Lower leg skin (tissue), 4 donors: ENCODE data around the gene ESYT2. TPM values are rescaled to one million over a fixed set of nuclear protein-coding genes. Genes with fewer than 3 reads are reported as not detected.

Experiments used
- DNase-seq, 2 donors: peaks; one replicate each; pipeline ENCODE4 v3.0.0-alpha.2; 2019; ENCODE audit warnings: low spot score in 2 of 2
- H3K4me3 ChIP-seq: fragments of 200-600 bp; sonication (generic); 2 replicates; pipeline ENCODE4 v1.5.1; 2017; ENCODE audit warnings: mild to moderate bottlenecking, low read depth; ENCODE audit not compliant: poor library complexity, severe bottlenecking
- POLR2A ChIP-seq, 2 donors: fragments of 450-650 bp; IDR thresholded peaks; one replicate each; pipeline ENCODE4 v1.6.1; 2016 to 2017; ENCODE audit warnings: antibody characterized with exemption in 2 of 2, mild to moderate bottlenecking in 1 of 2, moderate library complexity in 1 of 2
- WGBS, 2 donors: methylation state at CpG; one replicate each; pipeline ENCODE4 v1.1.5; 2018; 5-methylcytosine and 5-hydroxymethylcytosine counted together
- intact Hi-C: fragments of 100-400 bp; cut with DNase I; formaldehyde crosslinking; loops from one replicate; pipeline ENCODE4 v1.15.0; 2023; ENCODE audit warnings: low total_unique reads
- total RNA-seq, 4 donors: library from RNA; depleted of rRNA; stranded (reverse); fragments of >200 nt; gene quantifications; one replicate each; pipeline ENCODE4 v1.1.0, GENCODE V29; 2016
- TF ChIP-seq, protein P1 (sequence below), 3 donors: fragments of 450-650 bp; IDR thresholded peaks; one replicate each; pipeline ENCODE4 v1.5.1; 2016; ENCODE audit warnings: antibody characterized with exemption in 3 of 3, mild to moderate bottlenecking in 3 of 3, moderate library complexity in 2 of 3

ESYT2 gene
- total RNA-seq, 4 donors from 2014 or later = 75.5 to 101 (median 78.0) TPM

DNA sequence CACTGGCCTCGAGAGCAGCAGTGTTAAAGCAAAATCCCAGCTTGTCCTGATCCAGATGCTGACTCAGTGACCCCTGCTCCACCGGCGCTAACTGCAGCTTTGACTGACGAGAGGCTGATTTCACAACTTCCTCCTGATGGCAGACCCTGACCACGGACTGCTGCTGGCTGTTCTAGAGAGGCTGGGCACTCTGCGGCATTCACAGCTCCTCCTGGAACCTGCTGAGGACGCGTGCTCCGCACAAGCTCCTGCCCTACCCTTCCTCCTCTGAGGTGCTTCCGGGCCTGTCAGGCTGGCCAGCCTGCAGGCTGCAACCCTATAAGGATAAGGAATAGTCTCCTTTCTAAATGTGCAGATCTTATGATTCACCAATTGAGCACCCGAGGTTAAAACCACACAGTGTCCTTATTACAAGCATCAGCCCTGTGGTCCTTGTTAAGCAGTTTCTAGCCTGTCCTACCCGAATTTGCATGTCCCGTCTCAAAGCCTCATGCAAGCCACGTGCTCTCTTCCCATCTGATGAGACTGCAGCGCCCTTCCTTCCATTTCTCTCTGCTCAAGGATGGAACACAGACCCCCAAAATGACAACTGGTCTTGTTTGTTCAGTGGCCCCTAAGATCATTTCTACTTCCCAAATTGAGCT lies 89.2 kb downstream of the ESYT2 start:
- no peak overlapping the region for H3K4me3 ChIP-seq
- DNase-seq = peak in 1 of 2 donors; percentile 78
- intact Hi-C loops = no loop called here
- TF ChIP-seq, protein P1, sequence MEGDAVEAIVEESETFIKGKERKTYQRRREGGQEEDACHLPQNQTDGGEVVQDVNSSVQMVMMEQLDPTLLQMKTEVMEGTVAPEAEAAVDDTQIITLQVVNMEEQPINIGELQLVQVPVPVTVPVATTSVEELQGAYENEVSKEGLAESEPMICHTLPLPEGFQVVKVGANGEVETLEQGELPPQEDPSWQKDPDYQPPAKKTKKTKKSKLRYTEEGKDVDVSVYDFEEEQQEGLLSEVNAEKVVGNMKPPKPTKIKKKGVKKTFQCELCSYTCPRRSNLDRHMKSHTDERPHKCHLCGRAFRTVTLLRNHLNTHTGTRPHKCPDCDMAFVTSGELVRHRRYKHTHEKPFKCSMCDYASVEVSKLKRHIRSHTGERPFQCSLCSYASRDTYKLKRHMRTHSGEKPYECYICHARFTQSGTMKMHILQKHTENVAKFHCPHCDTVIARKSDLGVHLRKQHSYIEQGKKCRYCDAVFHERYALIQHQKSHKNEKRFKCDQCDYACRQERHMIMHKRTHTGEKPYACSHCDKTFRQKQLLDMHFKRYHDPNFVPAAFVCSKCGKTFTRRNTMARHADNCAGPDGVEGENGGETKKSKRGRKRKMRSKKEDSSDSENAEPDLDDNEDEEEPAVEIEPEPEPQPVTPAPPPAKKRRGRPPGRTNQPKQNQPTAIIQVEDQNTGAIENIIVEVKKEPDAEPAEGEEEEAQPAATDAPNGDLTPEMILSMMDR (IDR thresholded peaks at IDR 0.05) = no peak
- TF ChIP-seq POLR2A (IDR thresholded peaks at IDR 0.05) = no peak
- WGBS, 2 donors = 74 to 79% methylated on average over 15 of the region's 15 CpGs

DNA sequence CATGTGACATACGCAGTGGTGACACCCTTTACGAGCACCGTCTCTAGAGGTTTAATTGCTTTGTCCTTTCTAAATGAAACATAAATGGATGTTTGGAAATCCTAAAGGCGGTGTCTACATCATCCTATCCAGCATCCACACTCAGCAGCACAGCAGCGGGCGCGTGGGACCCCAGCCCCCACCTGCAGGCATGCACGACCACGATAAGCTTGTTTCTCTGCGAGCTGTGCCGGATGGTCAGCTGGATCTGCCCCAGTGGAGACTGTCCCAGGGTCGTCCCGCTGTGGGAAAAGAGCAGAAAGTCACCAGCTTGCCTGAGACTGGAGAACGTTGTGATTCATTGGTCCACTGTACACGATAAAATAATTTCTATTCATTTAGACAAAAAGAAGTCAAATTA lies 90.5 kb downstream of the ESYT2 start:
- intact Hi-C loops = no loop called here
- no peak overlapping the region for H3K4me3 ChIP-seq
- DNase-seq = peak in 1 of 2 donors; percentile 50
- TF ChIP-seq, protein P1 (IDR thresholded peaks at IDR 0.05) = no peak
- TF ChIP-seq POLR2A (IDR thresholded peaks at IDR 0.05) = no peak
- WGBS, 2 donors = 84 to 97% methylated on average over 15 of the region's 15 CpGs

DNA sequence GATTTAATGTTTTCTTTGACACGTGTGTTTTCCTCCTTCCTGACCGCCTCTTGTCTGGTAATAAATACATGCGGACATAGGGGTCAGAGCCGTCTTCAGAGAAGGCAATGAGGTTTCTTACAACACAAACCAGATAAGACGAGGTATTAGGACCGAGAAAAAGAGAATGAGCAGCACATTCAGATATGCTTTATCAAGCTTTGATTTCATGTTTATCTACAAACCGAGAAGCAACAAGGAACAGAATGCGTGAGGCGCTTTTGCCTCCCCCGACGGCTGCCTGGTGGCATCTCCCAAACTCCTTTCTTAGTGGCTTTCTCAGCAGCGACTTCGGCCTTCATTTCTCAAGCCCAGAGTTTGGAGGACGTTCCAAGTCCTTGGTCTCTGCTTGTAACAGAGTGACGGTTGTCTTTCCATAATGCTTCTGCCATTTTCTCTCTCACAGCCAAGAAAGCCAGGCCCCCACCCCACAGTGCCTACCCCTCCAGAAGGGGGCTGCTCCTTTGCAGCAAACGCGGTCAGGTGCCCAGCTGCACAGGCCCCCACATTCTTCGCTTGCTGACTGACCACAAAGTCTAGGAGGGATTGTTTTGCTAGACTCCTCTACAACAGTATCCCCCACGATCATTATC lies 92.1 kb downstream of the ESYT2 start:
- DNase-seq = peak in 1 of 2 donors; percentile 77
- 93 to 94% methylated on average over 19 of the region's 19 CpGs for WGBS, 2 donors
- no peak overlapping the region for H3K4me3 ChIP-seq
- intact Hi-C loops = no loop called here
- TF ChIP-seq, protein P1 (IDR thresholded peaks at IDR 0.05) = no peak
- no peak for TF ChIP-seq POLR2A (IDR thresholded peaks at IDR 0.05)

DNA sequence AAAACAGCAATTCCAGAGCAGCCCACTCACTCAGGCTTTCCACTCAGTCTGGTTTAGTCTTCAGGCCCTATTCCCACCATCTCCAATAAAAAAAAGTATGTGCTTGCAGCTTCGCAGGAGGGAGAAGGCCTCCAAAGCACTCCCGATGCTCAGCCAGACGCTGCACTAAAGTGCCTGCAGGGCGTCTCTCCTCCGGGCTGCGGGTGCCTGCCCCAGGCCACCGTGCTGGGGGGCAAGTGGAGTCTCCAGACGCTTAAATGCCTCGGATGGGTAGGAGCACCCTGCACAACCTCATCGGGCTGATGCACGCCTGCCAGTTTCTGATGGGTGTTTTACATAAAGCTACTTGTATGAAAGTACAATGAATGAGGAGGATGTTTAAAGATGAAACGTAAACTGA lies 93.4 kb downstream of the ESYT2 start:
- intact Hi-C loops = no loop called here
- TF ChIP-seq POLR2A (IDR thresholded peaks at IDR 0.05) = no peak
- TF ChIP-seq, protein P1 (IDR thresholded peaks at IDR 0.05) = no peak
- H3K4me3 ChIP-seq = no peak overlapping the region
- peak in 1 of 2 donors; percentile 74 for DNase-seq
- 87 to 90% methylated on average over 12 of the region's 12 CpGs for WGBS, 2 donors

DNA sequence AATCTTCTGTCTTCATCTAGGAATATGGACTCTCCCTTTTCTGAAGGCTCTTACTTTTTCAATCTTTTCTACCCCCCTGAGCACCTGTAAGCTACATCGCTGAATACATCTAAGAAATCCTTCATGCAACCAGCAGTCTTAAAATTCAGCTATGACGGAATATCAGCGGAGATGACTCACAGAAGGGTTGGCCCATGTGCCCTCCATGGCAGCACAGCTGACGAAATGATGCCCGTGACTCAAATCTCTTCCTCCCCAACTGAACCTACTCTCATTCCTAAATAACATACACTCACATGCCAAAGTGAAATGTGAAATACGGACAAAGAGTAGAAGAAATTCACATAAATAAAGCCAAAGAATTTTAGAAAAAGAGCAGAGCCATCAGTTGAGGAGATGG lies 94.4 kb downstream of the ESYT2 start:
- intact Hi-C loops = no loop called here
- no peak for DNase-seq
- WGBS, 2 donors = 92 to 96% methylated on average over 6 of the region's 6 CpGs
- no peak overlapping the region for H3K4me3 ChIP-seq
- TF ChIP-seq POLR2A (IDR thresholded peaks at IDR 0.05) = no peak
- TF ChIP-seq, protein P1 (IDR thresholded peaks at IDR 0.05) = no peak
